ENCODE results near the gene PSAP. TPM values are rescaled to one million over a fixed set of nuclear protein-coding genes. Genes with fewer than 3 reads are reported as not detected.

The PSAP gene
- total RNA-seq, result 373 and 1,211 TPM in 2 replicates

DNA sequence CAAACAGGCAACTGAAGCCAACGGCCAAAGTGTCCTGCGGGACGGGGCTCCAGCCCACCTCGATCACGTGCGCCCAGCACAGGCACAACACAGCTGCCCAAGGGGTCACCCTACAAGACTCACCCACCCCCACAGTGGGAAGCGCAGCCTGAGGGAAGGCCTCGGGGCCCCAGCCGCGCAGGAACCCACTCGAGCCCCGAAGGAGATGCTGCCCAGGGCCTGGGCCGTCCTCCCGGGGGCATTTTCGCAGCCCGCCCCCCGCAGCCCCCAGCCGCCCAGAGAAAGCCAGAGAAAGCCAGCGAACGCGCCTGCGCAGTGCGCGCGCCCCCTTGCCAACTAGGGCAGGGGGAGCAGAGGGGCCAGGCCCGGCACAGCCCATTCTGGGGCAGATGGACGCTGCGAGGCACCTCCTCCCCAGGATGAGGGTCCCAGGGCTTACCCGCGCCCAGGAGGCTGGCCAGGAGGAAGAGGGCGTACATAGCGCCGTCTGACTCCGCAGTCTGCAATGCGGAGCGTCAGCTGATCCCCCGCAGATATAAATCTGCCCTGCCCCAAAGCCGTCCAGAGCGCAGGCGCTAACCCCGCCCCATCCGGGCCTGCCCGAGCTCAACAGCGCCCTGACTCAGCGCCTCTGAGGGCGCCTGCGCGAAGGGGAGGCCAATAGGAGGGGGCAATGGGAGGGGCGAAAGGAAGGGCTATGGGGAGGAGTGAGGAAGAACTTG, at the start of gene PSAP:
TSS of gene PSAP (minus strand) at position 509 of the 722 bp plus-strand sequence. CDS start at position 479, 30 bp downstream.

DNA sequence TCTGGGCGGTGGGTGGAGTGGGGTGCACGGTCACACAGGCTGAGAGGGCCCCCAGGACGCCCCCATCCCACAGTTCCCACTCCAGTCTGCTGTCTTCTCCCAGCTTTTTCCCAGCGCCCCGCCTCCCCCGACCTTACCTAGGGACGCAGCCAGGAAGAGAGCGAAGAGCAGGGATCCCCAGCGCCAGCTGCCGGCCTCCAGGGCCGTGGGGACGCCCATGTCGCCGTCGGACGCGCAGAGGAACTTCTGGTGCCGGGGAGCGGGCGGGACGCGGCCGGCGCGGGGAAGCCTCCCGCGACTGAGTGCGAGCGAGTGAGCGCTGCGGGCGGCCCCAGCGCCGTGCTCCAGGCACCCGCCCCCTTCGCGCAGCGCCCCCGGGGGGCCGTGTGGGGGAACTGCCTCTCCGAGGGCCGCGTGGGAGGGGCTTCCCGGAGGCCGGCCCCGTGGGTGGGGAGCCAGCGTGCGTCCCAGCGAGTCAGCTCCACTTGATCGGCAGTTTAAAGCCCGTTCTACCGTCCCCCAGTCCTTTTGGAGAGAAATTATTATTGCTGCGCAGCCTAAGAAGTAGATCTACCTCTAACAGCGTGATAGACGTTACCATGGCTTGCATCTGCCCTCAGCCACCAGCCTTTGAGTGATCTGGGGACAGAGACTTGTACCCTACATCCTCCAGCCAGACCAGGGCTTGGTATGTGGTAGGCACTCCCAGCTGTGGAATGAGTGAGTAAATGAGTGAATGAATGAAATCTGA, 77.7 kb downstream of the PSAP start, which contains the start of gene VSIR:
TSS of gene VSIR (minus strand) at position 300 of the 751 bp plus-strand sequence. CDS start at position 219, 81 bp downstream.

Small RNA genes within 50 kb of the gene (small RNA-seq; reads per million reads assigned to genes)
- gene MIR7152 (ENCODE audit: low replicate concordance) (not detected), gene RNU7-38P (ENCODE audit: low replicate concordance) (0.20 reads per million)

Other genes with a start within 250 kb of the PSAP start
- under 0.01 TPM in 1 of 2 replicates, not detected in the other for gene C10orf105, start 131.5 kb downstream of the PSAP start, total RNA-seq
- gene VSIR, start 77.7 kb downstream of the PSAP start, total RNA-seq, result 14.7 and 21.7 TPM in 2 replicates
- 16.9 and 26.8 TPM in 2 replicates for gene CHST3, start 113.1 kb upstream of the PSAP start, total RNA-seq
- under 0.01 and 0.44 TPM in 2 replicates for gene SPOCK2, start 237.3 kb upstream of the PSAP start, total RNA-seq